ENCODE data around the gene CLIP1.
"Not testable (repeated sequence)": the region's sequence is repeated elsewhere in the genome, so short reads cannot be mapped to it uniquely, and the experiment has no call there.

GRCh38 chr12:122365226-122365625, 57.2 kb downstream of the CLIP1 start:
- not testable (repeated sequence) for TF ChIP-seq CTCF (conservative IDR thresholded peaks at IDR 0.05; ENCODE audit: low read depth, low read length); RCOR1 (IDR thresholded peaks at IDR 0.05; ENCODE audit: insufficient replicate concordance, low read length); RAD21 (IDR thresholded peaks at IDR 0.05; ENCODE audit: low read length); MXI1 (IDR thresholded peaks at IDR 0.05; ENCODE audit: borderline replicate concordance, low read depth, low read length); MAZ (IDR thresholded peaks at IDR 0.05; ENCODE audit: borderline replicate concordance, low read depth, low read length); POLR2A (IDR thresholded peaks at IDR 0.05; ENCODE audit: low read depth, low read length); CEBPB (IDR thresholded peaks at IDR 0.05; ENCODE audit: low read depth, low read length)

Measured in IMR-90 (cell line).